NCI-H774 (cell line): ENCODE results near the gene TACC3.
"Not testable (repeated sequence)": the region's sequence is repeated elsewhere in the genome, so short reads cannot be mapped to it uniquely, and the experiment has no call there.

ENCODE experiments used
- DNase-seq: peaks from one replicate; lab custom pipeline; 2025; lab: John Stamatoyannopoulos, UW

Gene TACC3

DNA sequence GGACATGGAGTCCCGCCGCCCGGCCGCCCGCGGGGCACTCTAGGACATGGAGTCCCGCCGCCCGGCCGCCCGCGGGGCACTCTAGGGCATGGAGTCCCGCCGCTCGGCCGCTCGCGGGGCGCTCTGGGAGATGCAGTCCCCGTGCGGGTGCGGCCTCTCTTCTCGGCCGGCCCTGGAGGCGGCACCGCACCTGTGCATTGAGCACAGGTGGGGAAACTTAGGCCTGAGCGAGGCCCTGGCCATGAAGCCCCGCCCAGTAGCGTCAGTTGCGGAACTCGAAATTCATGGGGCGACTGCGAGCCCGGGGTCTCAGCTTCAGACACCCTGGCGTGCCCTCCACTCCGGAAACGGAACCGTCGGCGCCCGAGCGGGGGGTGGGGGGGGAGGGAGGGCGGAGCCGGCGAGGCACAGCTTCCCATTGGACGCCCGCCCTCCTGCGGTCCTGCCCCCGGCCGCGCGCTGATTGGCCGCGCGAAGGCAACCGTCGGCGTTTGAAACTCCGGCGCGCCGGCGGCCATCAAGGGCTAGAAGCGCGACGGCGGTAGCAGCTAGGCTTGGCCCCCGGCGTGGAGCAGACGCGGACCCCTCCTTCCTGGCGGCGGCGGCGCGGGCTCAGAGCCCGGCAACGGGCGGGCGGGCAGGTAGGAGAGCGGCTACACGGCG lies at the start of gene TACC3, which contains the start of gene TMEM129:
Gene TACC3, plus strand, starts transcription at position 519 of the 663 bp plus-strand sequence. CDS start 1,901 bp downstream, outside the sequence.
Gene TMEM129, minus strand, starts transcription at position 321 of the 663 bp plus-strand sequence. CDS start 486 bp downstream, outside the sequence.
- peak; percentile 95 for DNase-seq

DNA sequence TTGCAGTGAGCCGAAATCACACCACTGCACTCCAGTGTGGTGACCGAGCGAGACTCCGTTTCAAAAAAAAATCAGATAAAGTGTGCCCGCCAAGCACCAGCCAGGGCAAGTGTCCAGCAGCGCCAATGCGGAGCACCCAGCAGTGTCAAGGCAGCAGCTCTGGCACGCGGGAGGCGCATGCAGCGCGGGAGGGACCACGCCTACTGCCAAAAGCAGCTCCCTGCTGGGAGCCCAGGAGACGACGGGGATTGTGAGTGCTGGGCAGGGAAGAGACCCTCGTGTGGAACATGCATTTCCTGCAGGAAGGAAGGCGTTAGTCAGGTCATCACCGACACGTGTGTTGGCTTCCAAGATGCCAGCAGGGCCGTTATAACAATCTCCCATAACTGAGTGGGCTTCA lies 47.6 kb upstream of the TACC3 start:
- DNase-seq = no peak

GRCh38 chr4:1674682-1675081 lies 46.6 kb upstream of the TACC3 start:
- DNase-seq = no peak

GRCh38 chr4:1675136-1675801 lies 46.1 kb upstream of the TACC3 start:
- DNase-seq = no peak

- no peak for DNase-seq
These were observed 45.6 kb upstream of the TACC3 start for GRCh38 chr4:1675802-1676137.

- no peak for DNase-seq
These were observed 44.5 kb upstream of the TACC3 start for GRCh38 chr4:1676605-1677525.

- DNase-seq = no peak
These were observed 43.1 kb upstream of the TACC3 start for GRCh38 chr4:1678244-1678643.

DNA sequence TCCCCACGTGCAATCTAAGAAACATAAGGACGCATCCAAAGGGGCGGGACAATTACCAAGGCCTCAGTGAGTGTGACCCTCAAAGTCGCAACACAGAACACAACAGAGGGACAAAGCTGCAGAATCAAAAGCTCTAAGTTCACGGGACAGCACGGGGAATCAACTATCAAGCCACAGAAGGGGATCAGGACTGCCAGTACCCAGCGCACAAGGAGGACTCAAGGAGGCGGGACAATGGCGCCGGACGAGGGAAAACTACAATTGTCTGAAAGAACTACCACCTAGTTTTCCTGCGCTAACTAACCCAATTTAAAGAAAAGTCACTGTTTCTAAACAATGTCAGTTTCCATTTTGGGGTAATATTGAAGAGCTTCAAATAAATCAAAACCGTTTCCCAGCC lies 38.5 kb upstream of the TACC3 start:
- DNase-seq = no peak

DNA sequence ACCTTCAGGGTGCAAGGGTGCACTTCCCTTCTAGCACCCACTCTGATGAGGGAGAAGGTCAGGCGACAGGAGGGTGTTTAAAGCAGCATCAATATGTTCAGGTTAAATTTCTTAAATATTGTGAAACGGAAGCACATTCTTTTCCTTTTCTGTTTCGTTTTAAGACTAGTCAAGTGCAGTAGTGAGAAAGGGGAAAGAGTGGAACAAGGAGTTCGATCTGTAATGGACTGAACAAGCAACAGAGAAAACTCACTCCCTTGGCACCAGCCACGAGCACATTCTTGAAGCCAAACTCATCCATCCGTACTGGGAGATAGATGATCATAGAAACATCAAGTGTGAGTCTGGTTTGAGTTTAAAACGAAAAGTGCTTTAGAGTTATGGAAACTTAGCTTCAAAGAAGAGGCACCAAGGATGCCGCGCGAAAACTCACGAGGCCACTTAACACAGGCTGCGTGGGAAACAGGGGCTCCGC lies 38.0 kb upstream of the TACC3 start:
- DNase-seq = no peak

DNA sequence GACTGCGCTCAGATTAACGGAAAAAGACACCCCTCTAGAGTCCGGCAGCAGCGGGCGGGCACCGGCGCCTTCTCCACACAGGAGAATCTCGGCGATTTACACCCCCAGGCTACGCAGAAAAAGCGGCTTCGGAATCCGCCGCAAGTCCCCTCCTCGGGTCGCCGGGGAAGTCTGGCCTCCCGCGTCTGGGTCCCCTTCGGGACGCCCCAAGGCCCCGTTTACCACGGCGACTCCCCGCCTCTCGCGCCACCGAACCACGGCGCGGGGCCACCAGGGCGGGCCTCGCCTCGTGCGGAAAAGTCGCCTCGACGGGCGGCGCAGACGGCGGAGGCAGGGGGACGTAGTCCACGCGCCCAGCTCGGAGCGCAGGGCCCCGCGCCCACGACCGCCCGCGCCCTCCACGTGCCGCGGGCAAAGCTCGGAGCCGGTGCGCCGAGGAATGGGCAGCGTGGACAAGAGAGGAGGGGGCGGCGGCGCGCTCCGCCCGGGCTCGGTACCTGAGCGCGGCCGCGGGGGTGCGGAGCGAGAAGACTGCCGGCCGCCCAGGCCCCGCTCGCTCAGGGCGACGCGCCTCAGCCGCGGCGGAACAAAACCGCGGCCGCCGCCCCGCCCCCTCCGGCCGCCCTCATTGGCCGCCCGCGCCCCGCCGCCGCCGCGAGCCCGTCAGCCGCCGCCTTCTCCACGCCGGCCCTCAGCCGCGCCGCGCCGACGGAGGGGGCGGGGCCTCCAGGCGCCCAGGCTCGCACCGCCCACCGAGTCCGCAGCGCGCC lies 37.4 kb upstream of the TACC3 start, which contains the start of gene FAM53A:
Gene FAM53A, minus strand, starts transcription at position 578 of the 770 bp plus-strand sequence. CDS start 15,572 bp downstream, outside the sequence.
- DNase-seq = peak; percentile 85

- DNase-seq = no peak
These were observed 36.7 kb upstream of the TACC3 start for GRCh38 chr4:1684506-1685234.

- no peak for DNase-seq
These were observed 35.8 kb upstream of the TACC3 start for GRCh38 chr4:1685235-1686150.

- DNase-seq = no peak
These were observed 34.8 kb upstream of the TACC3 start for GRCh38 chr4:1686440-1687036.

DNA sequence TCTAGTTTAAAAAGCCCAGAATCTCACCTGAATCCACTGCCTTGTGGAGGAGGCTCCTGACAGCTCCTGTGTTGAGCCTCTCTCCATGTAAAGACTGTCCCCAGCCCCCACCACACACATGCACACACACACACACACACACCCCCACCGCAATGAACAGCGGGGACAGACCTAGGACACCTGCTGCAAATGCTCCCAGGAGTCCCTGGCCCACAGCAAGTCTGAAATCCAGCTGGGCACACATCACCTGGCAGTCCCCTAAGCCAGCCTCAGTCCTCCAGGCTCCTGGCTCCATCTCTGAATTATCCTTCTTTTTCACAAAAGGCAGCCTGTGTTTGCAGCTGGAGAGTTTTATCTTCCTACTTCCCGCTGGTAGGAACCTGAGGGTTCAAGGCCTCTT lies 30.6 kb upstream of the TACC3 start:
- DNase-seq = no peak

- DNase-seq = no peak
These were observed 29.5 kb upstream of the TACC3 start for GRCh38 chr4:1691737-1692373.

DNA sequence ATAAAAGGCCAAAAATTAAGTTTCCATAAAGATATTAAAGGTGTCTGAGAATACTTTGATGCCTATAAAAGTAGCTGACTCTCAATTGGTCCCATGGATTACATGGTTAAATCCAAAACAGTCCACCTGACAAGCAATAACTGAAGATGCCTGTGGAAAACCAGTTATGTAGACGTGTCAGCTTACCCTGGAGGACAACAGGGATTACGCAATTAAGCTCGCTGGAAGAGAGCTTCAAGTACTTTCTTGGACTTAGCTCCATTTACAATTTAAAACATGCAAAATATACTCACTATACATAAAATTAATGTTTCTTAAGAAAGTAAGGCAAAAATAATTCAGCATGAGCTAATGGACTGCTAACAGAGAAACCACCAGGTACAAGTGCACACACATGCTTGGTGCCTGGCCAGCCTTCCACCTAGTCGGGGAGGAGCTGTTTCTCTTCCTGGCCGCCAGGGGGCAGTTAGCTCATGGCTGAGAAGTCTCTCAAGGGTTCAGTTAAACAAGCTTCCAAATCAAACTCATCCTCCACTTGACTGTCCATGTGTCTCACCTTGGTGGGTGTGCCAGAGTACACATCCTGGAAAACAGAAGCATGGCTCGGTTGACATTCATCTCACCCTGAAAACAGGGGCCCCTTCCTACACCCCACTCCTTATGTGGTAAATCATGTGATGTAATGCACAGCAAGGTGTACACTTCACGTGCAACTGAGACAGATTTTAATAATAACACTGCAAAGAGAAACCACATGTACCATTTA lies 28.0 kb upstream of the TACC3 start:
- peak; percentile 57 for DNase-seq

GRCh38 chr4:1695913-1696312 lies 25.4 kb upstream of the TACC3 start:
- DNase-seq = no peak

GRCh38 chr4:1701671-1702070 lies 19.6 kb upstream of the TACC3 start:
- not testable (repeated sequence) for DNase-seq
